Measurements from ENCODE around the gene NEBL.

Gene NEBL

GRCh38 chr10:20745556-20746375 is 151.3 kb downstream of the NEBL start:
- Mint-ChIP-seq H3K27ac (no peak overlapping the region), H3K27me3 (no peaks in the 10 kb centered on the region), H3K4me3 (no peak overlapping the region), H3K4me1 (no peaks in the 10 kb centered on the region), H3K9me3 (peaks cover 12% of the 10 kb centered on the region), H3K36me3 (no peaks in the 10 kb centered on the region)
- no peak for ATAC-seq

GRCh38 chr10:20744821-20745220 is 152.3 kb downstream of the NEBL start:
- H3K4me3 Mint-ChIP-seq, result no peak overlapping the region
- no peaks in the 10 kb centered on the region for H3K36me3 Mint-ChIP-seq
- no peak overlapping the region for H3K27ac Mint-ChIP-seq
- peaks cover 6% of the 10 kb centered on the region for H3K9me3 Mint-ChIP-seq
- H3K27me3 Mint-ChIP-seq, result no peaks in the 10 kb centered on the region
- no peaks in the 10 kb centered on the region for H3K4me1 Mint-ChIP-seq
- ATAC-seq, result no peak

- peaks cover 6% of the 10 kb centered on the region for H3K9me3 Mint-ChIP-seq
- no peak overlapping the region for H3K4me3 Mint-ChIP-seq
- no peak overlapping the region for H3K27ac Mint-ChIP-seq
- ATAC-seq, result no peak
- no peaks in the 10 kb centered on the region for H3K36me3 Mint-ChIP-seq
- H3K4me1 Mint-ChIP-seq, result no peaks in the 10 kb centered on the region
- no peaks in the 10 kb centered on the region for H3K27me3 Mint-ChIP-seq
These were observed 153.2 kb downstream of the NEBL start for GRCh38 chr10:20743942-20744341.

DNA sequence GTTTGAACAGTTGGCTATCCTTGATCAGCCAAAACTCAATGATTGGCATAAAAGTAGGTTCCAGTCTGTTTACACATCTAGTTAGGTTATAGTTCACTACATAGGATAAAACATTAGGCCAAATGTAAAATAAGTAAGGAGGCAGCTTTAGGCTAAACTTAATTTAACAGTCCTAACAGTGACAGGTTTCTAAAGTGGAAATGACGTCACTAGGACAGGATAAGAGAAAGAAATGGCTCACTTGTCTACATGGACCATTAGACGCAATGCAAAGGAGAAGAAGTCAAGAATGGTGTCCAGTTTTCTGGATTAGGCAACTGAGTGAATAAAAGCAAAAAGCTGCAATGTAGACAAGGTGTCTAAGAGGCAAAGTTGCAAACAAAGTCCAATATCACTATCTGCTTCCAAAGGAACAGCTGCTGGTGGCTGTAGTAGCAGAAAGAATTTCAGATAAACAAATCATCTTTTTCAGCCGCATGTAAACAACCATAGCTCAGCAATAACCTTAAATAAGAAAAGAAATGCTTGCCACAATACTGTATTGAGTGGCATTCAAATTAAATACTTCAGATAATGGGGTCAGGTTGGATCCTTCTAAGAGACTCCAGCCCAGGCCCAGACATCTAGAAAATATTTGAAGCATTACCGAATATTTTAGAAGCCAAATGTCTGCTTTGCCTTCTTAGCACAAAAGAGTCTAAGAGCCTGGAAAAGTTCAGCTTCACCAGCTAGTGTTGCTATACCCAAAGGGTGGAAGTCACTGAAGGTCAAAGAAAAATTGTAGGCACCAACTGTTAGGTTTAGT is 154.2 kb downstream of the NEBL start:
- H3K27me3 Mint-ChIP-seq, result no peaks in the 10 kb centered on the region
- ATAC-seq, result no peak
- H3K36me3 Mint-ChIP-seq, result no peaks in the 10 kb centered on the region
- H3K4me1 Mint-ChIP-seq, result no peaks in the 10 kb centered on the region
- peaks cover 4% of the 10 kb centered on the region for H3K9me3 Mint-ChIP-seq
- H3K27ac Mint-ChIP-seq, result no peak overlapping the region
- H3K4me3 Mint-ChIP-seq, result no peak overlapping the region

- peaks cover 4% of the 10 kb centered on the region for H3K9me3 Mint-ChIP-seq
- no peak for ATAC-seq
- H3K4me3 Mint-ChIP-seq, result no peak overlapping the region
- H3K27ac Mint-ChIP-seq, result no peak overlapping the region
- no peaks in the 10 kb centered on the region for H3K4me1 Mint-ChIP-seq
- no peaks in the 10 kb centered on the region for H3K36me3 Mint-ChIP-seq
- H3K27me3 Mint-ChIP-seq, result no peaks in the 10 kb centered on the region
These were observed 157.0 kb downstream of the NEBL start for GRCh38 chr10:20740120-20740519.

DNA sequence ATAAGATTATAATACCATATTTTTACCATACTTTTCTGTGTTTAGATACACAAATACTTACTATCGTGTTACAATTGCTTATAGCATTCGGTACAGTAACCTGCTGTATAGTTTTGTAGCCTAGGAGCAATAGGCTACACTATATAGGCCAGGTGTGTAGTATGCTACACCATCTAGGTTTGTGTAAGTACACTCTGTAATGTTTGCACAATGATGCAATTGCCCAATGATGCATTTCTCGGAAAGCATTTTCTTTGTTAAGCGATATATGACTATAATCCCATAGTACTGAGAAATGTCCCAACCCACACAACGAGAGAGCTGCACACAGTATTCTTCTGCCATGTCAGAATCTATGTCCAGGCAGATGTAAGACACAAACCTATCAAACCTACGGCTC is 160.0 kb downstream of the NEBL start:
- Mint-ChIP-seq H3K4me3 (no peak overlapping the region), H3K36me3 (no peaks in the 10 kb centered on the region), H3K27me3 (no peaks in the 10 kb centered on the region), H3K9me3 (peaks cover 4% of the 10 kb centered on the region), H3K4me1 (no peaks in the 10 kb centered on the region), H3K27ac (no peak overlapping the region)
- no peak for ATAC-seq

Data from stimulated activated memory B cell treated with anti-CD40 and anti-IgM and Interleukin-4, amounts not matched to agents 10 μg/mL and 1 μg/mL and 100 μg/mL, for 72 hours (primary cell).